ENCODE data around the gene SLC45A1.

The SLC45A1 gene

GRCh38 chr1:8312235-8313218 lies 5.4 kb upstream of the SLC45A1 start:
- no peak for DNase-seq

- no peak for DNase-seq
These were observed 4.7 kb upstream of the SLC45A1 start for GRCh38 chr1:8313231-8313630.

- peak; percentile 43 to 48 for DNase-seq
These were observed 3.3 kb upstream of the SLC45A1 start for GRCh38 chr1:8314346-8315280.

GRCh38 chr1:8315573-8316475 lies 2.1 kb upstream of the SLC45A1 start:
- DNase-seq, result no peak

- no peak for DNase-seq
These were observed 522 bp downstream of the SLC45A1 start for GRCh38 chr1:8318436-8318835.

GRCh38 chr1:8321612-8322011 lies 3.7 kb downstream of the SLC45A1 start:
- DNase-seq, result no peak

- no peak for DNase-seq
These were observed 5.8 kb downstream of the SLC45A1 start for GRCh38 chr1:8323706-8324105.

- DNase-seq, result no peak
These were observed 6.4 kb downstream of the SLC45A1 start for GRCh38 chr1:8324176-8324810.

- DNase-seq, result no peak
These were observed 7.9 kb downstream of the SLC45A1 start for GRCh38 chr1:8325771-8326170.

GRCh38 chr1:8326265-8326664 lies 8.4 kb downstream of the SLC45A1 start:
- DNase-seq, result no peak

- DNase-seq, result no peak
These were observed 10.4 kb downstream of the SLC45A1 start for GRCh38 chr1:8328271-8328670.

GRCh38 chr1:8329439-8329838 lies 11.5 kb downstream of the SLC45A1 start:
- no peak for DNase-seq

GRCh38 chr1:8329858-8330257 lies 11.9 kb downstream of the SLC45A1 start:
- no peak for DNase-seq

- no peak for DNase-seq
These were observed 12.6 kb downstream of the SLC45A1 start for GRCh38 chr1:8330271-8331125.

- DNase-seq, result no peak
These were observed 14.9 kb downstream of the SLC45A1 start for GRCh38 chr1:8332806-8333205.

- DNase-seq, result no peak
These were observed 15.5 kb downstream of the SLC45A1 start for GRCh38 chr1:8333246-8333987.

GRCh38 chr1:8334106-8334851 lies 16.4 kb downstream of the SLC45A1 start:
- DNase-seq, result no peak

GRCh38 chr1:8335246-8335645 lies 17.3 kb downstream of the SLC45A1 start:
- DNase-seq, result no peak

- no peak for DNase-seq
These were observed 20.0 kb downstream of the SLC45A1 start for GRCh38 chr1:8337776-8338525.

All from activated CD4-positive, alpha-beta T cell treated with anti-CD3 and anti-CD28 coated beads for 4 hours (primary cell).